Gastrocnemius medialis (tissue), 4 donors: ENCODE results near the gene DERL3. TPM values are rescaled to one million over a fixed set of nuclear protein-coding genes. Genes with fewer than 3 reads are reported as not detected.

Source experiments
- ATAC-seq, 2 donors: fragments of 150-250 bp; one replicate each; pipeline ENCODE4 v1.9.1; 2016
- DNase-seq, 2 donors: peaks; one replicate each; pipeline ENCODE4 v3.0.0-alpha.2; 2019
- H3K27ac ChIP-seq, 4 donors: fragments of 200-600 bp; sonication (generic); 1 replicate in 1 of 4; 2 replicates in 3 of 4; pipeline ENCODE4 v1.5.1; 2016 to 2018; ENCODE audit warnings: mild to moderate bottlenecking in 2 of 4, moderate library complexity in 1 of 4
- H3K27me3 ChIP-seq, 3 donors: fragments of 200-600 bp; sonication (generic) in 2 of 3; 1 replicate in 1 of 3; 2 replicates in 2 of 3; pipeline versions ENCODE4 v1.5.1 to v1.6.0; 2016 to 2019; ENCODE audit warnings: mild to moderate bottlenecking in 1 of 3, moderate library complexity in 1 of 3
- H3K36me3 ChIP-seq, 2 donors: fragments of 200-600 bp; sonication (generic) in 1 of 2; one replicate each; pipeline ENCODE4 v1.5.1; 2017 to 2018
- H3K4me1 ChIP-seq, 2 donors: fragments of 200-600 bp; sonication (generic) in 1 of 2; one replicate each; pipeline ENCODE4 v1.5.1; 2016 to 2017; ENCODE audit warnings: mild to moderate bottlenecking in 2 of 2
- H3K4me3 ChIP-seq, 4 donors: fragments of 200-600 bp; sonication (generic) in 3 of 4; 1 replicate in 1 of 4; 2 replicates in 3 of 4; pipeline ENCODE4 v1.5.1; 2016 to 2019; ENCODE audit warnings: mild to moderate bottlenecking in 2 of 4
- H3K9me3 ChIP-seq, 3 donors: fragments of 200-600 bp; sonication (generic) in 2 of 3; 1 replicate in 1 of 3; 2 replicates in 2 of 3; pipeline ENCODE4 v1.5.1; 2016 to 2019
- CTCF ChIP-seq, 5 experiments: fragments of 450-650 bp in 3 of 5; fragments of 200-600 bp in 2 of 5; sonication (generic) in 2 of 5; IDR thresholded peaks in 4 of 5; conservative IDR thresholded peaks in 1 of 5; 1 replicate in 4 of 5; 2 replicates in 1 of 5; pipeline ENCODE4 v1.5.1; 2016 to 2019; ENCODE audit warnings: antibody characterized with exemption in 5 of 5, mild to moderate bottlenecking in 3 of 5, moderate library complexity in 3 of 5
- POLR2A ChIP-seq, 2 donors: fragments of 450-650 bp; IDR thresholded peaks; one replicate each; pipeline ENCODE4 v1.6.1; 2017; ENCODE audit warnings: antibody characterized with exemption in 2 of 2, mild to moderate bottlenecking in 2 of 2, moderate library complexity in 2 of 2
- in situ Hi-C, 4 donors: fragments of 200-750 bp; cut with MboI; loops; one replicate each; pipeline versions ENCODE4 v1.15.0 to v1.8.0; 2017; ENCODE audit warnings: low sequenced_read_pairs in 4 of 4
- intact Hi-C: fragments of 100-400 bp; cut with DNase I; formaldehyde crosslinking; loops from one replicate; pipeline ENCODE4 v1.15.1; 2023; ENCODE audit warnings: low total_unique reads
- total RNA-seq, 4 donors: library from RNA; depleted of rRNA; stranded (reverse); fragments of >200 nt; gene quantifications; one replicate each; pipeline versions ENCODE4 v1.1.0 to v1.2.3, GENCODE V29; 2016

The DERL3 gene
- total RNA-seq, 4 donors from 2014 or later, result 0.72 to 1.5 (median 1.3) TPM

DNA sequence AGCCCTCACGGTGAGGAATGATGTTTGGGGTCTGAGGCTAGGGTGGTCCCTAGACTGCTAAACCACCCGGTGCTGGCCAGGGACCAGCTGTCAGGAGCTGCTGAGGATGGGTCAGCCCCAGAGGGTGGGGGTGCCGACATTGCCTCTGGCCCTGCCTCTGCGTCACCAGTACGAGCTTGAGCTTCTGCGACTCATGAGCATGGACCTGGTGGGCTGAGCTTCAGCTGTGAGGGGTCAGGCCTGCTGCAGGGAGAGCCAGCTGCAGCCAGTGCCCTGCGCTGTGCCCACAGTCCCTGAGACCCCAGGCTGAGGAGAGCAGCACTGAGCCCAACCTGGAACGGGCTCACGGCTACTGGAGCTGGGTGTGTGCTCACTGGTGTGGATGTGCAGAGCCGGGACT is 7.0 kb downstream of the DERL3 start:
- intact Hi-C loops, result no loop called here
- H3K27ac ChIP-seq, result peak overlapping the region; percentile 93 to 98 (median 97)
- no peaks in the 10 kb centered on the region for H3K27me3 ChIP-seq
- no peak overlapping the region for H3K4me3 ChIP-seq
- TF ChIP-seq POLR2A (IDR thresholded peaks at IDR 0.05) (no peak), CTCF (IDR thresholded peaks at IDR 0.05 in 4 of 5, conservative IDR thresholded peaks at IDR 0.05 in 1 of 5) (no peak)
- ATAC-seq, result no peak
- H3K4me1 ChIP-seq, result peaks cover 65 to 74% of the 10 kb centered on the region in 2 donors
- H3K9me3 ChIP-seq, result no peaks in the 10 kb centered on the region
- no peak for DNase-seq
- H3K36me3 ChIP-seq, result peaks cover 0 to 11% of the 10 kb centered on the region in 2 donors
- in situ Hi-C loops, result no loop called here

DNA sequence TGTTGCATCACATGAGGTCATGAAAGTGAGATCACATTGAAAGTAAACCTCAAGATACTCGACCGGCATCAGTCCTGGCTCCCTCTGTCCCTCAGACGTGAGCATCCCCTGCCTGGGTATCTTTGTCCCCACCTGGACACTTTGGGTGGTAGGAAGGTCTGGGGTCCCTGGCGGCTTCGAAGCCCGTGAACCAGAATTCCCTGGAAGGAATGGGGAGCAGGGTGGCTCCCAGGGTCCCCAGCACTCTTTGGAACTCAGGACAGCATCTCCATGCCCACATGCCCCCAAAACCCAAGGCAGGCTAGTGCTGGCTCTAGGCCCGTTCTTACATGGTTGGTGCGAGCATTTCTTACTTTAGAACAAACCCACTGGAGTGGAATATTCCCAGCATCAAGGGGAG is 7.5 kb downstream of the DERL3 start:
- TF ChIP-seq POLR2A (IDR thresholded peaks at IDR 0.05), result no peak
- no peak for TF ChIP-seq CTCF (IDR thresholded peaks at IDR 0.05 in 4 of 5, conservative IDR thresholded peaks at IDR 0.05 in 1 of 5)
- Histone ChIP-seq H3K27me3 (no peaks in the 10 kb centered on the region), H3K9me3 (no peaks in the 10 kb centered on the region), H3K27ac (peak overlapping the region; percentile 93 to 98 (median 97)), H3K36me3 (peaks cover 0 to 15% of the 10 kb centered on the region in 2 donors), H3K4me3 (no peak overlapping the region), H3K4me1 (peaks cover 60 to 69% of the 10 kb centered on the region in 2 donors)
- DNase-seq, result no peak
- no peak for ATAC-seq
- intact Hi-C loops (no loop called here), in situ Hi-C loops (no loop called here)

- in situ Hi-C loops, result no loop called here
- H3K36me3 ChIP-seq, result peaks cover 0 to 25% of the 10 kb centered on the region in 2 donors
- no peak overlapping the region for H3K4me3 ChIP-seq
- peaks cover 46 to 59% of the 10 kb centered on the region in 2 donors for H3K4me1 ChIP-seq
- no peak for ATAC-seq
- DNase-seq, result no peak
- H3K27me3 ChIP-seq, result no peaks in the 10 kb centered on the region
- H3K9me3 ChIP-seq, result no peaks in the 10 kb centered on the region
- intact Hi-C loops, result loop anchor here (2.0 kb wide), 1 partner anchor 87 kb away; no protein-coding TSS in a partner anchor
- H3K27ac ChIP-seq, result peak overlapping the region; percentile 93 to 98 (median 97)
- no peak for TF ChIP-seq CTCF (IDR thresholded peaks at IDR 0.05 in 4 of 5, conservative IDR thresholded peaks at IDR 0.05 in 1 of 5)
- no peak for TF ChIP-seq POLR2A (IDR thresholded peaks at IDR 0.05)
These were observed 8.9 kb downstream of the DERL3 start for GRCh38 chr22:23829845-23830372.

GRCh38 chr22:23828800-23829680 is 9.8 kb downstream of the DERL3 start:
- peak; percentile 92 to 93 for ATAC-seq
- peak overlapping the region; percentile 93 to 98 (median 97) for H3K27ac ChIP-seq
- peaks cover 0 to 34% of the 10 kb centered on the region in 2 donors for H3K36me3 ChIP-seq
- H3K4me3 ChIP-seq, result no peak overlapping the region
- no peaks in the 10 kb centered on the region for H3K9me3 ChIP-seq
- H3K27me3 ChIP-seq, result no peaks in the 10 kb centered on the region
- intact Hi-C loops (loop anchor here (2.0 kb wide), 1 partner anchor 86 kb away; no protein-coding TSS in a partner anchor), in situ Hi-C loops (no loop called here)
- TF ChIP-seq POLR2A (IDR thresholded peaks at IDR 0.05), result peak; percentile 86 to 91
- peak in 1 of 5 experiments; percentile 21 for TF ChIP-seq CTCF (IDR thresholded peaks at IDR 0.05 in 4 of 5, conservative IDR thresholded peaks at IDR 0.05 in 1 of 5)
- peak; percentile 92 to 98 for DNase-seq
- H3K4me1 ChIP-seq, result peaks cover 38 to 50% of the 10 kb centered on the region in 2 donors
